Spleen (tissue), 11 donors: ENCODE results near the gene OGDH. TPM values are rescaled to one million over a fixed set of nuclear protein-coding genes. Genes with fewer than 3 reads are reported as not detected.

ENCODE experiments used
- DNase-seq: peaks from one replicate; pipeline ENCODE4 v3.0.0-alpha.2; 2020
- H3K27ac ChIP-seq, 8 donors: fragments of 200-600 bp; sonication (generic) in 7 of 8; 1 replicate in 4 of 8; 2 replicates in 4 of 8; pipeline versions ENCODE4 v1.5.0 to v1.8.0; 2016 to 2021; ENCODE audit warnings: inconsistent platforms in 4 of 8, mild to moderate bottlenecking in 4 of 8, moderate library complexity in 1 of 8
- H3K27me3 ChIP-seq, 7 donors: fragments of 200-600 bp; sonication (generic) in 6 of 7; replicated peaks in 1 of 7; 1 replicate in 4 of 7; 2 replicates in 3 of 7; pipeline versions ENCODE4 v1.5.0 to v1.8.0; 2016 to 2021; ENCODE audit warnings: inconsistent platforms in 3 of 7, mild to moderate bottlenecking in 1 of 7
- H3K36me3 ChIP-seq, 6 donors: fragments of 200-600 bp; sonication (generic) in 5 of 6; 1 replicate in 4 of 6; 2 replicates in 2 of 6; pipeline versions ENCODE4 v1.5.0 to v1.8.0; 2016 to 2021; ENCODE audit warnings: inconsistent platforms in 2 of 6
- H3K4me1 ChIP-seq, 6 donors: fragments of 200-600 bp; sonication (generic) in 5 of 6; 1 replicate in 3 of 6; 2 replicates in 3 of 6; pipeline versions ENCODE4 v1.5.0 to v1.8.0; 2016 to 2021; ENCODE audit warnings: inconsistent platforms in 3 of 6
- H3K4me3 ChIP-seq, 8 donors: fragments of 200-600 bp; sonication (generic) in 7 of 8; 1 replicate in 4 of 8; 2 replicates in 4 of 8; pipeline versions ENCODE4 v1.5.0 to v1.8.0; 2016 to 2021; ENCODE audit warnings: inconsistent platforms in 4 of 8, mild to moderate bottlenecking in 4 of 8, moderate library complexity in 2 of 8
- H3K9me3 ChIP-seq, 8 donors: fragments of 200-600 bp; sonication (generic) in 7 of 8; 1 replicate in 4 of 8; 2 replicates in 4 of 8; pipeline versions ENCODE4 v1.5.0 to v1.8.0; 2016 to 2021; ENCODE audit warnings: inconsistent platforms in 4 of 8
- POLR2A ChIP-seq, 3 donors: fragments of 450-650 bp; IDR thresholded peaks; one replicate each; pipeline ENCODE4 v1.5.1; 2017; ENCODE audit warnings: antibody characterized with exemption in 3 of 3, mild to moderate bottlenecking in 1 of 3
- POLR2AphosphoS5 ChIP-seq, 3 donors: sonication (generic); formaldehyde crosslinking; IDR thresholded peaks; one replicate each; pipeline ENCODE4 v1.5.1; 2017; ENCODE audit warnings: antibody characterized with exemption in 3 of 3
- WGBS, 5 donors: extraction: QIAGEN DNeasy Blood & Tissue Kit in 3 of 5; methylation state at CpG; one replicate each; pipeline versions ENCODE4 v1.1.5 to v1.1.7; 2013 to 2018; 5-methylcytosine and 5-hydroxymethylcytosine counted together
- intact Hi-C: fragments of 100-400 bp; cut with DNase I; formaldehyde crosslinking; loops from one replicate; pipeline ENCODE4 v1.15.0; 2023; ENCODE audit warnings: low total_unique reads
- polyA plus RNA-seq, 3 donors: library from polyadenylated mRNA; stranded (reverse); fragments of 200-250 nt; gene quantifications; one replicate each; pipeline ENCODE4 v1.2.1, GENCODE V29; 2013
- total RNA-seq, 7 donors: library from RNA; depleted of rRNA in 3 of 7; stranded (reverse); fragments of >200 nt in 3 of 7; fragmentation: NEBNext Ultra II Directional in 4 of 7; extraction: Animal tissue kit (Norgen Biotek cat#: 25700) in 4 of 7; gene quantifications; one replicate each; pipeline versions ENCODE4 v1.1.0 to v1.2.1, GENCODE V29; 2016 to 2021
- TF ChIP-seq, protein P1 (sequence below), 11 experiments: fragments of 200-600 bp in 7 of 11; fragments of 450-650 bp in 4 of 11; sonication (generic) in 4 of 11; IDR thresholded peaks in 8 of 11; conservative IDR thresholded peaks in 3 of 11; 1 replicate in 7 of 11; 2 replicates in 4 of 11; pipeline versions ENCODE4 v1.4.0 to v1.8.0; 2016 to 2021; ENCODE audit warnings: antibody characterized with exemption in 11 of 11, inconsistent platforms in 4 of 11, mild to moderate bottlenecking in 1 of 11
- donor health status: healthy with polysubstance abuse.
- donor health status: DM: no; HTN: no; CAD: no; lungs with moderate emphysema.
- donor health status: DM: no; HTN: no; CAD: no.
- donor health status: Bipolar disorder and iron deficiency.
- donor health status: healthy.
- donor health status: DM: no; HTN: no; CAD: no.
- donor health status: DM: yes; HTN: yes; CAD: no.

OGDH gene
- total and polyA plus RNA-seq, 10 donors = 15.7 to 120 (median 86.4) TPM

DNA sequence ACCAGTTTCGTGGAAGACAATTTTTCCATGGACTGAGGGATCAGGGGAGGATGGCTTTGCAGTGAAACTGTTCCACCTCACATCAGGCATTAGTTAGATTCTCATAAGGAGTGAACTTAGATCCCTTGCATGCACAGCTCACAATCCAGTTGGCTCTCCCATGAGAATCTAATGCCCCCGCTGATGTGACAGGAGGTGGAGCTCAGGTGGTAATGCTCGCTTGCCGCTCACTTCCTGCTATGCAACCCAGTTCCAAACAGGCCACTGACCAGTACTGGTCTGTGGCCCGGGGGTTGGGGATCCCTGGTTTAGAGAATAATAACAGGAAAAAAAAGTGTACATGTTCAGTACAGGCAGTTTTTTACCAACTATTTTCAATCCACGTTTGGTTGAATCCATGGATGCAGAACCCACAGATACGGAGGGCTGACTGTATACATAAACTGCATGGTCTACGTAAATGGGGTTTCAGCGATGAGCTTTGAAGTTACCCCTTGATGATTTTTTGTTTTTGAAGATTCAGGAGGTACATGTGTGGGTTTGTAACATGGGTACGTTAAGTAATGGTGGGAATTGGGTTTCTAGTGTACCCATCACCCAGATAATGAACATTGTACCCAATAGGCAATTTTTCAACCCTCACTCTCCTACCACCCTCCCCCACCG is 24.5 kb downstream of the OGDH start:
- WGBS, 5 donors = 61 to 70% (median 67%) methylated on average over 11 of the region's 11 CpGs
- peak overlapping the region in 1 of 8 donors; percentile 29 for H3K4me3 ChIP-seq
- intact Hi-C loops = no loop called here

GRCh38 chr7:44631458-44632115 is 25.2 kb downstream of the OGDH start:
- WGBS, 5 donors = 25 to 32% (median 27%) methylated on average over 6 of the region's 6 CpGs
- DNase-seq = no peak
- Histone ChIP-seq H3K9me3 (no peaks in the 10 kb centered on the region), H3K4me1 (peaks cover 58 to 100% (median 81%) of the 10 kb centered on the region in 6 donors), H3K36me3 (peaks cover 0 to 14% (median 6%) of the 10 kb centered on the region in 6 donors), H3K27ac (peak overlapping the region; percentile 4 to 96 (median 84)), H3K27me3 (no peaks in the 10 kb centered on the region), H3K4me3 (peak overlapping the region in 1 of 8 donors; percentile 29)
- intact Hi-C loops = no loop called here
- TF ChIP-seq POLR2AphosphoS5 (IDR thresholded peaks at IDR 0.05) (peak in 1 of 3 donors; percentile 75), POLR2A (IDR thresholded peaks at IDR 0.05) (no peak)
- TF ChIP-seq, protein P1, sequence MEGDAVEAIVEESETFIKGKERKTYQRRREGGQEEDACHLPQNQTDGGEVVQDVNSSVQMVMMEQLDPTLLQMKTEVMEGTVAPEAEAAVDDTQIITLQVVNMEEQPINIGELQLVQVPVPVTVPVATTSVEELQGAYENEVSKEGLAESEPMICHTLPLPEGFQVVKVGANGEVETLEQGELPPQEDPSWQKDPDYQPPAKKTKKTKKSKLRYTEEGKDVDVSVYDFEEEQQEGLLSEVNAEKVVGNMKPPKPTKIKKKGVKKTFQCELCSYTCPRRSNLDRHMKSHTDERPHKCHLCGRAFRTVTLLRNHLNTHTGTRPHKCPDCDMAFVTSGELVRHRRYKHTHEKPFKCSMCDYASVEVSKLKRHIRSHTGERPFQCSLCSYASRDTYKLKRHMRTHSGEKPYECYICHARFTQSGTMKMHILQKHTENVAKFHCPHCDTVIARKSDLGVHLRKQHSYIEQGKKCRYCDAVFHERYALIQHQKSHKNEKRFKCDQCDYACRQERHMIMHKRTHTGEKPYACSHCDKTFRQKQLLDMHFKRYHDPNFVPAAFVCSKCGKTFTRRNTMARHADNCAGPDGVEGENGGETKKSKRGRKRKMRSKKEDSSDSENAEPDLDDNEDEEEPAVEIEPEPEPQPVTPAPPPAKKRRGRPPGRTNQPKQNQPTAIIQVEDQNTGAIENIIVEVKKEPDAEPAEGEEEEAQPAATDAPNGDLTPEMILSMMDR (IDR thresholded peaks at IDR 0.05 in 8 of 11, conservative IDR thresholded peaks at IDR 0.05 in 3 of 11) = no peak

More for the DNA sequence above, 24.5 kb downstream of the OGDH start:
- H3K9me3 ChIP-seq = no peaks in the 10 kb centered on the region
- H3K27me3 ChIP-seq = no peaks in the 10 kb centered on the region
- peaks cover 56 to 100% (median 78%) of the 10 kb centered on the region in 6 donors for H3K4me1 ChIP-seq
- no peak for DNase-seq
- peak overlapping the region; percentile 4 to 96 (median 84) for H3K27ac ChIP-seq
- peaks cover 0 to 21% (median 10%) of the 10 kb centered on the region in 6 donors for H3K36me3 ChIP-seq
- no peak for TF ChIP-seq POLR2AphosphoS5 (IDR thresholded peaks at IDR 0.05)
- no peak for TF ChIP-seq POLR2A (IDR thresholded peaks at IDR 0.05)
- TF ChIP-seq, protein P1 (IDR thresholded peaks at IDR 0.05 in 8 of 11, conservative IDR thresholded peaks at IDR 0.05 in 3 of 11) = no peak

- H3K9me3 ChIP-seq = no peaks in the 10 kb centered on the region
- peak overlapping the region in 1 of 8 donors; percentile 29 for H3K4me3 ChIP-seq
- intact Hi-C loops = no loop called here
- no peaks in the 10 kb centered on the region for H3K27me3 ChIP-seq
- peaks cover 0 to 8% (median 0%) of the 10 kb centered on the region in 6 donors for H3K36me3 ChIP-seq
- H3K4me1 ChIP-seq = peaks cover 52 to 100% (median 84%) of the 10 kb centered on the region in 6 donors
- H3K27ac ChIP-seq = peak overlapping the region; percentile 4 to 96 (median 84)
- 75 to 89% (median 79%) methylated on average over 4 of the region's 4 CpGs for WGBS, 5 donors
- no peak for DNase-seq
- TF ChIP-seq POLR2AphosphoS5 (IDR thresholded peaks at IDR 0.05) (no peak), POLR2A (IDR thresholded peaks at IDR 0.05) (no peak)
- TF ChIP-seq, protein P1 (IDR thresholded peaks at IDR 0.05 in 8 of 11, conservative IDR thresholded peaks at IDR 0.05 in 3 of 11) = no peak
These were observed 25.8 kb downstream of the OGDH start for GRCh38 chr7:44632196-44632595.
